Stromal cell of bone marrow (primary cell): ENCODE data around the gene EGF.
"Not testable (repeated sequence)": the region's sequence is repeated elsewhere in the genome, so short reads cannot be mapped to it uniquely, and the experiment has no call there.

Experiments used
- DNase-seq: peaks from one replicate; pipeline ENCODE4 v3.0.0-alpha.2; 2012; ENCODE audit warnings: low read depth

Gene EGF

DNA sequence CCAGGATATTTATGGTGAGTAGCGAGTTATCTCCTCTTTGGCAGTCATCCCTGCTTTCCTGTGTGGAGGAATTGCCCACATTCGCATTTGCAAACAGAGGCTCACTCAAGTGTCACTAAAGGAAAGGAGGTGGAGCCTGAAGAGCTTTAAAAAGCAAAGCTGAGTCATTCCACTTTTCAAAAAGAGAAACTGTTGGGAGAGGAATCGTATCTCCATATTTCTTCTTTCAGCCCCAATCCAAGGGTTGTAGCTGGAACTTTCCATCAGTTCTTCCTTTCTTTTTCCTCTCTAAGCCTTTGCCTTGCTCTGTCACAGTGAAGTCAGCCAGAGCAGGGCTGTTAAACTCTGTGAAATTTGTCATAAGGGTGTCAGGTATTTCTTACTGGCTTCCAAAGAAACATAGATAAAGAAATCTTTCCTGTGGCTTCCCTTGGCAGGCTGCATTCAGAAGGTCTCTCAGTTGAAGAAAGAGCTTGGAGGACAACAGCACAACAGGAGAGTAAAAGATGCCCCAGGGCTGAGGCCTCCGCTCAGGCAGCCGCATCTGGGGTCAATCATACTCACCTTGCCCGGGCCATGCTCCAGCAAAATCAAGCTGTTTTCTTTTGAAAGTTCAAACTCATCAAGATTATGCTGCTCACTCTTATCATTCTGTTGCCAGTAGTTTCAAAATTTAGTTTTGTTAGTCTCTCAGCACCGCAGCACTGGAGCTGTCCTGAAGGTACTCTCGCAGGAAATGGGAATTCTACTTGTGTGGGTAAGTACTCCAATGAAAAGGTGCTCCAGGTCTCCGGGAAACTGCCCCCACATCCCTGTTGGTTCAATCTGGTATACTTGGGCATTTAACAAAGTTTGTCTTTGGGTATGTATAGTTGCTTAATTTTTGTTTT lies at the start of gene EGF:
Gene EGF, plus strand, starts transcription at position 178 of the 890 bp plus-strand sequence. Its CDS starts 453 bp downstream, at position 631.
- DNase-seq, result peak; percentile 43

DNA sequence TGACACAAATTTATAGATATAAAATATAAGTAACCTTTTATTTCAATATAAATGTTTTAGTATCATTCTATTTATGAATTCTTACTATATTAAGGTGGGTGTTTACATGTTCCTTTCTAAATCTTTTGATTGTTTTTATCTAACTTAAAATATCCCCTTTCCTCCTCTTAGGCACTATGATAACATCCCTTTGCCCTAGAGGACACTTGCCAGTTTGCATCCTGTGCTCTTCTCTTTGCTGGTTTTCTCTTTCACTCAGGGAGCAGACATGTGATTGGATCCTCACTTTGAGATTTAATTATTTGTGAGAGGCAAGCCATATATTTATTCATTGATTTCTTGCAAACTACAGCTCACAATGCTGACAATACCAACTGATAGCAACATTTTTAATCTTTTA lies 48.5 kb upstream of the EGF start:
- DNase-seq, result no peak

DNA sequence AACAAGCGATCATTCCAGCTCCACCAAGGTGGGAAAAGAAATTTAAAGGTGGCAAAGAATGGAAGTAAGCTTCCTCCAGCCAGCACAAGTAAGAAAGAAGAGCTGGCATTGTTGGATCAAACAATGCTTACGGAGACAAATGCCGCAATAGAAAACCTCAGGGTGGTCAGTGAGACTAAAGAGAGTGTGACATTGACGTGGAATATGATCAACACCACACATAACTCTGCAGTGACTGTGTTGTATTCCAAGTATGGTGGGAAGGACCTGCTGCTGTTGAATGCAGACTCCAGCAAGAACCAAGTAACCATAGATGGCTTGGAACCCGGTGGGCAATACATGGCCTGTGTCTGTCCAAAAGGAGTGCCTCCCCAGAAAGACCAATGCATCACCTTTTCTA lies 42.6 kb upstream of the EGF start:
- no peak for DNase-seq

GRCh38 chr4:109872065-109872464 lies 40.6 kb upstream of the EGF start:
- no peak for DNase-seq

DNA sequence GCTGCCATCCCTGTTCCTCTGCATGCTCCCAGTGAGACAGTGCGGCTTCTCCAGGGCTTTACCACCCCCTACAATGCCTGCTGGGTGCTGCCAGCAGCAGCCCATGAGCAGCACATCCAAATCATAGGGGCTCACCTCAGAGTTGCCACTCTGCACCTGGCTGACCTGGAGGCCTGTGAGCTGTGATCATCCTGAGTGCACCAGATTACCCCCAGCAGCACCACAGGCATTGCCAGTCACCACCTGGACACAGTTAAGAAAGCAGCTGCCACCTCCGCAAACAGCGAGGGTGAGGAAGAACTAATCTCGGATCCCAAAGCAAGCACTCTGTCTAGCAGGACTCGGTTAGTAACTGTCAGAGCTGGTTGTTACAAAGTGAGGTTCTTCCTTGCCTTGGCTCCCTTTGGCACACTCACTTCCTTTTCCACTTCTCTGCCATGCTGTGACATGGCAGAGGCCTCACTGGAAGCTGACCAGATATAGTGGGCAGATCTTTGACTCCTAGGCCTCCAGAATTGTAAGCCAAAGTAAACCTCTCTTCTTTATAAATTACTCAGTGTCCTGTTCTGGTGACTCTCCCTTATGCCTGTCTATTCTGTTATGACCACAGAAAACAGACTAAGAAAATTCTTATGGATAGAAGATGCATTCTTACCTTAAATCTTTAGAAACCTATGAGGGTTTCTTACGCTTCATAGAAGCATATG lies 39.6 kb upstream of the EGF start:
- no peak for DNase-seq

- peak; percentile 31 for DNase-seq
These were observed 38.7 kb upstream of the EGF start for GRCh38 chr4:109873791-109874514.

DNA sequence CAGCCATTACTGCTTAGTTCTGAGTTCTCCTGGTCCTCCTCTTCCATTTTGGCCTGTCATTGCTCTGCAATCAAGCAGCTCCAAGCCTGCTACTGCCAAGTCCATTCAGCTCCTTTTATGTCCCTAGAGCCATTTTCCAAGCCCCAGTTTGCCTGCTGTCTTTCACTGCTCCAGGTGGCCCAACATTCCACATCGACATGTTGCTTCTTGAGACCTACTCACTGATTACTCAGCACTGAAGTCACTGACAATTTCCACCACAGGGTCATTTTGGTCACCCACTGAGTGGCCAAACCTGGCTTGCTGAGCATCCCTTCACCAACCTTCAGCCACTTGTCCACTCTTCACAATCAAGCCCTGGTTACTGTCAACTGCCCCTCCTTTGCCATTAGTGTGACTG lies 37.6 kb upstream of the EGF start:
- DNase-seq, result no peak

DNA sequence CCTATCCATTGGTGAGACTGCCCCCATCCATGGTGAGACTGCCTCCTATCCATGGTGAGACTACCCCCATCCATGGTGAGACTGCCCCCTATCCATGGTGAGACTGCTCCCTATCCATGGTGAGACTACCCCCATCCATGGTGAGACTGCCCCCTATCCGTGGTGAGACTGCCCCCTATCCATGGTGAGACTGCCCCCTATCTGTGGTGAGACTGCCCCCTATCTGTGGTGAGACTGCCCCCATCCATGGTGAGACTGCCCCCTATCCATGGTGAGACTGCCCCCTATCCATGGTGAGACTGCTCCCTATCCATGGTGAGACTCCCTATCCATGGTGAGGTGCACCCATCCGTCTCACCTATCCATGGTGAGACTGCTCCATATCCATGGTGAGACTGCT lies 37.1 kb upstream of the EGF start:
- not testable (repeated sequence) for DNase-seq

- DNase-seq, result no peak
These were observed 35.9 kb upstream of the EGF start for GRCh38 chr4:109876634-109877265.

GRCh38 chr4:109877400-109877799 lies 35.3 kb upstream of the EGF start:
- no peak for DNase-seq

DNA sequence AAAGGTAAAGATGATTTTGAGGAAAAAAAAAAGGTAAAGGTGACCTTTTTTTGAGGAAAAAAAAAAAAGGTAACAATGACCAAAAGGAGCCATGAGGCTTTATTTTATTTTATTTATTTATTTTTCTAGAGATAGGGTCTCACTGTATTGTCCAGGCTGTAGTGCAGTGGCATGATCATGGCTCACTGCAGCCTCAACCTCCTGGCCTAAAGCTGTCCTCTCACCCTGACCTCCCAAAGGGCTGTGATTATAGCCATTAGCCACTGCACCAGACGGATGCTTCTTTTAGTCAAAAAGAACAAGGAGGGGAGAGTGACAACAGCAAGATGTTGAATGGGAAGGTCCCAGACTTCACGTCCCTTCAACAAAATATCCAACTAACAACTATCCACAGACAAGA lies 34.3 kb upstream of the EGF start:
- no peak for DNase-seq

DNA sequence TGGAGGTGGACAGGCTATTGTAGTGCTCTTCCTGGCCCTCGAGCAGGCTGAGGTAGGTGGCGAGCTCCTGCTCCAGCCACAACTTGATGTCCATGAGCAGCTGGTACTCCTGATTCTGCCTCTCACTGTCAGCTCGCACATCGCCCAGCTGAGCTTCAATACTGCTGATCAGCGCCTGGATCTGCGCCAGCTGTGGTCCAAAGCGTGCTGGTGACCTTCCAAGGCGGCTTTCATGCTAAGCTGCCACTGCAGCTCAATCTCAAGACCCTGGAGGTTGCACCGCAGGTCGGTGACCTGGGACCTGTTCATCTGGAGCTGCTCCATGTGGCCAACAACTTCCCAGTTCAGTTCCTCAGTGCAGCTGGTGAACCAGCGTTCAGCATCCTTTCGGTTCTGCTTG lies 33.6 kb upstream of the EGF start:
- DNase-seq, result no peak

- DNase-seq, result no peak
These were observed 32.9 kb upstream of the EGF start for GRCh38 chr4:109879636-109880314.

GRCh38 chr4:109886303-109886702 lies 26.4 kb upstream of the EGF start:
- no peak for DNase-seq

DNA sequence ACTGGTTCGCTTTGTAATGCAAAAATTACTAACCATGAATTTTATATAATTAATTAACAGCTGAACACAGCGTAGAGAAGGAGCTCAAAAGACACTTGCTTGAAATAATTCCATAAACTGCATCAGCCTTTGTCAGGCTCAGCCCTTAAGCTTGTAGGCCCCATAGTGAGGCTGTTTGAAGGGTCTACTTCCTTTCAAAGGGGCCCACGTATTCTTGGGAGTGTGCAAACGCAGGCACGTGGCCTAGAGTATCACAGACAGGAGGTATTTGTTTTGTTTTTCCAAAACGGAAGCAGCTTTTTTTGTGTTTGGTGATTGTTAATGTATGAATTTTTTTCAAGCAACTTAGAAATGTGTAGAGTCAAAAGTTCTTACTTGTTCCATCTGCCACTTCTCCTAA lies 25.6 kb upstream of the EGF start:
- DNase-seq, result no peak

DNA sequence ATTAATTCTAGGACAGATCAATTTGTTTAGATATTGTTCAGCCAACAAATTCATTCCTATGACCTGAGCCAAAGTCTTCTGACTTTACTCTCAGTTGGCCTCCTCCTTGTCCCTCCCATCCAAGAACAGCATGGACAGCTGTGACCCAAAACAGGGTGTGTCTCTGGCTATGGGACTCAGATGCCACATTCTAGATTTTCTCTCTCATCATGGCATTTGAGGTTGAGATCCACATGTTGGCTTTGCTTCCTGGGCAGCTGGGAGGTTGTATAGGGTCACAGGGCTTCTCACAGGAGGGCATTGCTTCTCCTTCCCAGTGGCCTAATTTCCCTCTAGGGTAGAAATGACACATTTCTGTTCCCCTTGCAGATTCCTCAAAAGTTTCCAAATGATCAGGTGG lies 22.6 kb upstream of the EGF start:
- DNase-seq, result no peak

DNA sequence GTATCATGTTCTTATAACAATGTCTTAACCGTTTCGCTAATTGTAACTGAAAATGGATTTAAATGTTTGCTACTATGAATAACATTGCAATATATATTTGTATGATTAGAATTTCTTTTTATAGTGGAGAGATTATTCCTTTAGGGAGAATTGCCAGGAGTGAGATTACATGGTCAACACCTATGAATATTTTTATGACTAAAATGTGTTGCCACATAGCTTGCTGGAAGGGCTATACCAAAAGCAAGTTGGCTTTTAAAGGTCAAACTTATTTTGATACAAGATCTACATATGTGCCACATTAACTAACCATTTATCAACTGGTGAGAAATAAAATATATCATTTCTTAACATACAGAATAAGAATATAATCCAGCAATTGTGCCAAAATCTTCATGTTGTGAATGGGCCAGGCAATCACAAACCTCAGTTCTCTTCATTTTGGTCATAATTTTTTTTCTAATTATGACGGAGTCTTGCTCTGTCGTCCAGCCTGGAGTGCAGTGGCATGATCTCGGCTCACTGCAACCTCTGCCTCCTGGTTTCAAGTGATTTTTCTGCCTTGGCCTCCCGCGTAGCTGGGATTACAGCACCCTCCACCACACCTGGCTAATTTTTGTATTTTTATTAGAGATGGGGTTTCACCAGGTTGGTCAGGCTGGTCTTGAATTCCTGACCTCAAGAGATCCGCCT lies 10.0 kb upstream of the EGF start:
- no peak for DNase-seq

DNA sequence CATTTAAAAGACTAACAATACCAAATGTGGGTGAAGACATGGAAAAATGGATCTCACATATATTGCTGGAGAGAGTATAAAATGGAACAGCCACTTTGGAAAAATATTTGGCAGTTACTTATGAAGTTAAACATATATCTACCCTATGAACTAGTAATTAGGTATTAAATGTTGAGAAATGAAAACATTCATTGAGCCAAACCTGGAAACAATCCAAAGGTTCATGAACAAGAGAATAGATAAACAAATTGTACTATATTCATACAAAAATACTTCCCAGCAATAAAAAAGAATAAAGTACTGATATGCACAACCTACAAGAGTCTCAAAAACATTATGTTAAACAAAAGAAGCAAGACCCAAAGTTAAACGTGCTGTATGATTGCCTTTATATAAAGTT lies 4.0 kb upstream of the EGF start:
- DNase-seq, result no peak

GRCh38 chr4:109910256-109910655 lies 2.4 kb upstream of the EGF start:
- DNase-seq, result no peak

GRCh38 chr4:109913596-109914241 lies 1.0 kb downstream of the EGF start:
- DNase-seq, result no peak

DNA sequence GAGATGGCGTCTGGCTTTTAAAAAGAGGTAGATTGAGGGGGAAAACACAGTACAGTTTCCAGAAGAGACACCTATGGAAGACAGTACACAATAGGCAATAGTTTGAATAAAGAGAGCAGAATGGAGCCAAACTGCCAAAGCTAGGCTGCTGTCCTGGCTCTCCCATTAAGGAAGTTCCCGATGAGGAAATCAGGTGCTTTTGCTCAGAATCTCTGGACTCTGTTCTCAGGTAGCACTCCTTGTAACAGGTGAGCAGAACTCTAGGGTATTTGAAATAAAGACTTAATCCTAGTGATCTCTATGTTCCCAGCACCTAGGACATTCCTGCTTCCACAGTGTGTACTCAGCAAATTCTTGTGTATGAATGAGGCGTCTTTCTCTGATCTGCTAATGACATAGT lies 1.6 kb downstream of the EGF start:
- DNase-seq, result no peak
